GM12892 (cell line): ENCODE measurements around the gene ADCY7.
A peak's percentile ranks its signal among the peaks of the same experiment; 100 is the strongest.

ENCODE experiments used
- DNase-seq: peaks from one replicate; pipeline ENCODE4 v3.0.0; 2011; ENCODE audit not compliant: insufficient read length
- FAIRE-seq: peaks from 2 replicates; lab custom pipeline; 2011; peaks lifted over from hg19 to GRCh38; lab: Jason Lieb, UNC
- POLR2A ChIP-seq: IDR thresholded peaks from 2 replicates; pipeline ENCODE4 v1.6.1; 2011; ENCODE audit warnings: low read depth, low read length, control low read depth
- POLR2AphosphoS5 ChIP-seq: IDR thresholded peaks from 2 replicates; pipeline ENCODE4 v1.6.1; 2011; ENCODE audit warnings: low read depth, low read length, control low read depth
- TAF1 ChIP-seq: IDR thresholded peaks from 2 replicates; pipeline ENCODE4 v1.6.1; 2011; ENCODE audit warnings: low read depth, mild to moderate bottlenecking, control low read depth, low read length, borderline replicate concordance

ADCY7 gene

GRCh38 chr16:50244140-50244503 lies 22.2 kb upstream of the ADCY7 start:
- DNase-seq, result no peak
- TF ChIP-seq POLR2AphosphoS5, result no peak
- TF ChIP-seq TAF1, result no peak
- no peak for TF ChIP-seq POLR2A
- no peak for FAIRE-seq

- DNase-seq (no peak), FAIRE-seq (no peak)
Measured at GRCh38 chr16:50244504-50245416, 21.6 kb upstream of the ADCY7 start.

GRCh38 chr16:50245417-50246298 lies 20.7 kb upstream of the ADCY7 start:
- FAIRE-seq, result peak; percentile 38
- TF ChIP-seq POLR2AphosphoS5 (no peak), POLR2A (no peak), TAF1 (no peak)
- DNase-seq, result peak; percentile 90

More at GRCh38 chr16:50244504-50245416, 21.6 kb upstream of the ADCY7 start:
- TF ChIP-seq POLR2A (no peak), POLR2AphosphoS5 (no peak), TAF1 (no peak)

GRCh38 chr16:50246299-50247122 lies 19.8 kb upstream of the ADCY7 start:
- TF ChIP-seq TAF1, result no peak
- TF ChIP-seq POLR2AphosphoS5, result no peak
- no peak for TF ChIP-seq POLR2A
- DNase-seq (no peak), FAIRE-seq (no peak)

GRCh38 chr16:50247123-50247905 lies 19.0 kb upstream of the ADCY7 start:
- FAIRE-seq (no peak), DNase-seq (no peak)
- TF ChIP-seq POLR2A (no peak), TAF1 (no peak), POLR2AphosphoS5 (no peak)

GRCh38 chr16:50247906-50248608 lies 18.3 kb upstream of the ADCY7 start:
- FAIRE-seq (no peak), DNase-seq (no peak)
- TF ChIP-seq POLR2A (no peak), TAF1 (no peak), POLR2AphosphoS5 (no peak)

GRCh38 chr16:50248845-50249244 lies 17.5 kb upstream of the ADCY7 start:
- DNase-seq (no peak), FAIRE-seq (no peak)
- no peak for TF ChIP-seq POLR2AphosphoS5
- TF ChIP-seq POLR2A, result no peak
- no peak for TF ChIP-seq TAF1

GRCh38 chr16:50251375-50252081 lies 14.8 kb upstream of the ADCY7 start:
- FAIRE-seq (no peak), DNase-seq (no peak)

GRCh38 chr16:50252082-50252611 lies 14.2 kb upstream of the ADCY7 start:
- no peak for DNase-seq
- no peak for FAIRE-seq
- TF ChIP-seq POLR2A (no peak), TAF1 (no peak), POLR2AphosphoS5 (no peak)

More at GRCh38 chr16:50251375-50252081, 14.8 kb upstream of the ADCY7 start:
- TF ChIP-seq POLR2A (no peak), POLR2AphosphoS5 (no peak), TAF1 (no peak)
